NOMO-1 (cell line): Measurements from ENCODE around the gene MAGI2.

Experiments
- DNase-seq, 2 experiments: peaks; one replicate each; lab custom pipeline; 2025; ENCODE audit not compliant: unreplicated experiment in 2 of 2; lab: John Stamatoyannopoulos, UW

MAGI2 gene

DNA sequence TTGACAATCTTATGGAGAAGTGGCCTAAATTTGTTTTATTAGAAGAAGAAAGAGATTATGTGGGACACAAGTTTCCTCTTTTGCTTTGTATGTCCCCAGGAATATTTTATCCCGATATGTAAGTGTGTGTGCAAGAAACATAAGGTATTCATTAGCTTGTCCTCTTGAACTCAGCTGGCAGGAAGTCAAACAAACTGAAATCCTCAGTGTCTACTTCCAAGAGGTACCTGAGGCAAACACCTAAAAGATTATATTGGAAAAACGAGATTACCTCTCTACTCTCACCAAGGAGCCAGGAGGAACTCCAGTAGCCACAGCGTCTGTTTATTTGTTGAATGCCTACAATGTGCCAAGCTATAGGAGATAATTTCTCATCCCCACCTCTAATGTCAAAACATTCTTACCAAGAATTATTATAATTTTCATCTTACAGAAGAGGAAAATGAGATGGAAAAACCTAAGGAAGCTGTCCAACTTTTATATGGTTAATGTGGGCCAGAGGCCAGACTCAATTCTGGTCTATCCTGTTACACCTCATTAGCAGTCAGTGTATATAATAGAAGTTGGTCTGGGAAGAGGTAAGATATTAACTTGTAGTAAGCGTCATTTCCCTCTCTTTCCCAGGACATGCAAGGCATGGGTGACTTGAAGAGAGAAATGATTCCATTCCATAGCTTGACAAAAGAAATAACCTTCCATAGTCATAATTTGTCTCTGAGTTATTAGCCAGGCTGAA lies 692.7 kb downstream of the MAGI2 start:
- no peak for DNase-seq

DNA sequence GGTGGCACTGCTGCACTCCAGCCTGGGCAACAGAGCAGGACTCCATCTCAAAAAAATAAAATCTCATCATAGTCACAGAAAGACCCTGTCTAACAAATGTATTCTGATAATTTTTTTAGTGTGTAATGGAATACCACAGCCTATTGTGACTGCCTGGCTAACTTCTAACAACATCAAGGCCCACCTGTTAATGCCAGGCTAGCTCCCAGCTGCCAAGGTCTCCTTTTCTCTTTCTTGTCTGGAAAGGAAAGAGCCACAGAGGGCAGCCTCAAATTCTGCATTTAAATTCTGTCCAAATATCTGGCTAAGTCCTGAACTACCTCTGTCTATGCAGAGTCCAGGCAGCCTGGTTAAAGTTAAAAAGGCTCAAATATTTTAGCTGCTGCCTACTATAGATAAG lies 700.9 kb downstream of the MAGI2 start:
- DNase-seq: no peak

DNA sequence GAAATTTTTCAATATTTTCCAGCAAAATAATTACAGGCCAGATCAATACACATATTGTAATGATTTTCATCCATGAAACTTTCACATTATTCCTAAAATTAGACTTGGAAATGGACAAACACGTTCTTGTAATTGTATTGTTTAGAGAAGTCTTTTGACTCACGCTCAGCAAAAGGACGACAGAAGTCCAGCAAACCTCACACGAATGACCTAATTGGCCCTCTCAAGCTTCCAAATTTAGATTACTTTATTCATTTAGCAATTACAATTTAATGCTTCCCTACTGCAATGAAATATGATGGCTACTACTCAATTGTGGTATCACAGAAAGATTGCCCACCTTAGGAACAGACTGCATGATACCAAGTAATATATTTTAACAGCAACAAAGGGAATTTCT lies 702.2 kb downstream of the MAGI2 start:
- DNase-seq: no peak

DNA sequence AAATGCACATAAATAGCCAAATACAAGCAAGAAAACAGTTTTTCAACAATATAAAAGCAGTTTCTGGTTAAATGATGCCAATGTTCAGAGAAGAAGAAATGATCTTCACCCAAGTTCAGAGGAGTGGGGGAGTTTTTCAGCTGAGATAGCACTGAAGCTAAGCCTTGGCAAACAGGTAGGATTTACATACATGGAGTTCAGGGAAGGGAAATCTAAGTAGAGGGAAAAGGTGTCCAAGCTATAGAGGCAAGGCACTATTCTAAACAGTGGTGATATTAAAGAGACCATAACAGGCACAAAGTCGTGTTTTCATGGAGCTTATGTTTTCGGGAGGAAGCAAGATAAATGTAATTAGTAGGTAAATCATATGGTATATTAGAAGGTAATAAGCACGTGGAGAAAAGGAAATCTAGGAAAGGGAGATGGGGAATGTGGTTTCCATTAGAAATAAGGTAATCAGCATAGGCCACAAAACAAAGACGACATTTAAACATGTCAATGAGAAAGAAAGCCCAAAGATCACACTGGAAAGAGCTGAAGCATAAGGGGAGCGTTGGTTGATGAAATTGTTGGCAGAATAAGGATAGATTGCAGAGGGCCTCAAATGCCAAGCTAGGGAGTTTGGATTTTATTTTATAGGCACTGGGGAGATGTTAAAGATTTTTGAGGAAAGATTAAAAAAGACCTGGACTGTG lies 704.3 kb downstream of the MAGI2 start:
- DNase-seq: no peak

DNA sequence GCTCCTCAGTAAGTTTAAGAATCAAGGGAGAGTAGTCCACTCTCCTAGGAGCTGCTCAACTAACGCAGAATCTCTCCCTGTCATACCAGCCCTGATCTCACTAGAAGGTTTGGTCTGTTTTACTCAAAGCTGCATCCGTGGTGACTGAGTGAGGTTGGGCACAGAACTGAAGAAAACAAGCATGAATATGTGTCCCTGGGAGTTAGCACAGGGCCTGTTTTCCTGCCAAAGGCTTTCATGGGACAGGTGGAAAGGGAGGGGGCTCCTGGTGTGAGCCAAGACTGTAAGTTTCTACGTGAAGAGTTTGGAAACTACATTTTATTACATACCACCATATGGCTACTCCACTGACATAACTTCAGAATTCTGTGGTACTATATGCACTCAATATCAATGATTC lies 705.9 kb downstream of the MAGI2 start:
- DNase-seq: no peak

DNA sequence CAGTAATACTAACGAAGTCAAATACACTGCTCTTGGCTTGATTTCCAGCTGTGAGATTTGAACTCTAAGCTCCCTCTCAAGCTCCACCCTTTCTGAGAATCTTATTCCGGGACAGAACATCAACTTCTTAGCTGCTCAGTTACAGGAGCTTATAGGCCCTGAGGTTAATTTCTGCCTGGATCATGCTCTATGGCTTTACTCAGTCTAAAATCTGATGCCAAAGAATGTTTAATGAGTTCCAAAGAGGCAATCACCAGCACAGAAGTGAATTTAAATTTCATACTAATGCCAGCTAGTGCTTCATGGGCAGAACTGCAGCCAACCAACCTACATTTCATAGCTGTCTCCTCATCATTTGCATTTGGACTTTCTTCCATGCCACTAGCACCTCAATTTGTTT lies 707.2 kb downstream of the MAGI2 start:
- no peak for DNase-seq

DNA sequence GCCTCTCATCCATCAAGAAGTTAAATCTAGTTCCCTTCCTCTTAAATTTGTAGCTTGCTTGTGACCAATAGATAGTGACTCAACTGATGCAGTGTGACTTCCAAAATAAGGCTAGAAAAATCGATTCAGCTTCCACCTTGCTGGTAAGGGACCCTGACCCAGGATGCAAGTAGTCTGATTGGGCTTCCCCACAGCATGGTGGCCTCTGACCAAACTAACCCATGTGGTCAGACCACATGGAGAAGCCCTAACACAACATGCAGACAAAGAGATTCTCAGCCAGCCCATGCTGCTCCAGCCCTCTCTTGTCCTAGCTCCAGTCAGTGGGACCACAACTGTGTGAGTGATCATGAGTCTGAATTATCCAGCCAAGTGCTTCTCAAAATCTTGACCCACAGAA lies 710.8 kb downstream of the MAGI2 start:
- DNase-seq: no peak

DNA sequence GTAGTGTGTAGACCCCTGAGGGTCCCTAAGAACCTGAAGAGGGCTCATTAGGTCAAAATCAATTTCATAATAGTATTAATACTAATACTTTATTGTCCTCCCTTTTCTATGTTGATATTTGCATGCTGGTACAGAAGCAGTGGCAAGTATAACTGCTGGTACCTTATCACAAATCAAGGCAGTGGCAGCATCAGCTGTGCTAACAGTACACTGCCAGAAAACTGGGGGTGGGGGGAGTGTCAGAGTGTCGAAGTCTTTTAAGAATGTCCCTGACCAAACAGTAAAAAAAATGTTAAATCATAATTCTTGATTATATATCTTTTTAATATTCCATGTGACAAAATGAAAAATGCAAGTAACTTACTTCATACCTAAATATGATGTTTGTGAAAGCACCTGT lies 716.9 kb downstream of the MAGI2 start:
- DNase-seq: no peak

DNA sequence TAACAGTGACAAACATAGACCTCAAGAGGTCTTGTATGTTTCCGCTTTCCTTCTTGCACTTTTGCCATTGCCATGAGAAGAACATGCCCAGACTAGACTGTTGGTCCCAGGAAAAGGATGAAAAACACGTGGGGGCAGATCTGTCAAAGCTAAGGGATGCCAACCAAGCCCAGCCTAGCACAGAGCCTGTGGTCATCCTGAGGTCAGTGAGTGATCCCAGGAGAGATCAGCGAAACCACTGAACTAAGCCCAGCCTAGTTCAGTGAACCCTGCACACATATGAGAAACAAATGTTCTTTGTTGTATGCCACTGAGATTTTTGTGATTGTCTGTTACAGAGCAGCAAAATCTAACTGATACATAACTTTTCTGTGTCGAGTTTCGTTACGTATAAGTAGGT lies 718.8 kb downstream of the MAGI2 start:
- no peak for DNase-seq

DNA sequence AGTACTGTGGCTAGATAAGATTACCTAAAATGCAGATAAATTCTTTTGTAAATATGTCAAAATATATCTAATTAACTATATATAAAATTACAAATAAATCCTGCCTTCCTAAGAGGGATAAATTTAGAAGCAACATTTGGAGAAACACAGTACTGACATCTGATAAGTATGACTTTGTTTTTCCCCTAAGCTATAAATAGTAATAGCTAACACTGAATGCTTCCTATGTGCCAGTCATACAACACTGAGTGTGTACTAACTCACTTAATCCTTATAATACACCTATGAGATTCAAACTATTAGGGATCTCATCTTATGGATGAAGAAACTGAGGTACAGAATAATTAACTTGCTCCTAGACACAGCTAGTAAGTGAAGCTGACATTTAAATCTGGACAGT lies 733.4 kb downstream of the MAGI2 start:
- no peak for DNase-seq

DNA sequence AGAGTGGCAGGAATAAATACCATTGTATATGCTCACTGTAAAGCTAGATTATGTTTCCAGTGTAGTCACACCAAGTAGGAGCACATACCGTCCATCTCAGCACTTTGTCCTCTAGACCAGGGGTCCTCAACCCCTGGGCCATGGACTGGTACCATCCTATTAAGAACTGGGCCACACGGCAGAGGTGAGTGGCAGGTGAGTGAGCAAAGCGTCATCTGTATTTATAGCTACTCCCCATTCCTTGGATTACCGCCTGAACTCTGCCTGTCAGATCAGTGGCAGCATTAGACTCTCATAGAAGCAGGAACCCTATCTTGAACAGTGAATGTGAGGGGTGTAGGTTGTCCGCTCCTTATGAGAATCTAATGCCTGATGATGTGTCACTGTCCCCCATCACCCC lies 735.3 kb downstream of the MAGI2 start:
- no peak for DNase-seq

DNA sequence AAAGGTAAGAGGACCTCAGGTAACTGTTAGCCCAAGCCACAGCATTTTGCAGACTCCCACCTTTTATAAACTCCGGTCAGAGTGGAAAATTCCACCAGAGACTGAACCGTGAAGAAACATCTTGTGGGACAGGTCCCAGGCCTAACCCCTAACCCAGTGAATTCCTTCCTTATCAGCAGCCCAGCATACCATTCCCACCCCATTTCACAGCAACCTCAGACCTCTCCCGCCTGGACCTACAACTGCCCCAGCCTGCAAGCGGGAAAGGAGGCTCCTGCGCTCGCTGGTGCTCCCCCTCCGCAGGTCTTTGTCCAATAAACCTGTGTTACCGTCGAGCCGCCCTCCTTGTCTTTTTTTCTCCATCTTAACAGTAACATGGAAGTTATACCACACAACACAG lies 736.6 kb downstream of the MAGI2 start:
- DNase-seq: no peak

DNA sequence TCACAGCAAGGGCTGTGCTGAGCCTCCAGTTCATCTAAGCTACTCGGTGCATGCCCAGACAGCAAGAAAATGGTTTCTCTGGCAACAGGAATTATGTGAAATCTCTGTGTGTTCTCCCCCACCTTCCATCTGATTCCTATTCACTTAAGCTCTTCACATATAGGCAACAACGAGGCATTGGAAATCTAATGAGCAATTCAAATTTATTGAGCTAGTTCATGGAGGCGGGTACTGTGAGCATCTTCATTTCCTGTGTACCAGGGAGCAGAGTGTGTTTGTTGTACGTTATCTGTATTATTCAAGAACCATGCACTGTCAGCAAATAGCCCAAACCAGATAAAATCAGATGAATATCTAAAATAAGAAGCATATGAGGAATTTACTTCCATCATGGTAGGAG lies 739.1 kb downstream of the MAGI2 start:
- DNase-seq: no peak

DNA sequence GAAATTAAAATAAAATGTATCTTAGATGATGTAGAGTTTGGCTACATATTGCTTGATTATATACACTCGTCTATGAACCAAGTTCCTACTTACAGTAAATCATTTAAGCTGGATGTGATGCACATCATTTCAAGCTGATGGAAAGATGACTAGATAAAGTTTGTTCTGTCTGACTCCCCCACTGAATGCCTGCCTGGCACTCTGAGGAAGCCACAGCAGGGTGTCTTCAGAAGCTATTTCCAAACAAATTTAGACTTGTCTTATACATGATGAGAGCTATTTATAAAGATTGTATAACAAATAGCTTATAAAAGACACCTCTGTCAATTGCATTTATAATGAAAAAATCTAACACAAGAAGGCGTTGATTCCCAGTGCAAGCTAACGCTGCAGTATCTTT lies 741.4 kb downstream of the MAGI2 start:
- no peak for DNase-seq

DNA sequence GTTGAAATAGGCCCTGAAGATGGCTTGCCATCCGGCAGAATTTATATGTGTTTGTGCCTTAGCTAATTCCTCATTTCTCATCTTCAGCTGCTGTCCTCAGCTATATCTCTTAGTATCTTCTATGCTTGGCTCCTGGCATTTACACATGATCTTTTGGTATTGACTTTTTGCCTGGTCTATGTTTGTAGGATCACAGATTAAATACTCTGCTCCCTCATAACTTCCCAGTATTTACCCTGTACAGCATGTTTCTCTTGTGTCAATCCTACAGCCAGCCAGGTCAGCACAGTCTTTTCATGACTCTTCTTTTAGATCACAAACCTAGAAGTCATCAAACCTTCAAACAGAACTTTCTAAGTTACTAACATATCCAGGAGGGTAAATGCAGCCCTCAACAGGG lies 743.8 kb downstream of the MAGI2 start:
- no peak for DNase-seq

DNA sequence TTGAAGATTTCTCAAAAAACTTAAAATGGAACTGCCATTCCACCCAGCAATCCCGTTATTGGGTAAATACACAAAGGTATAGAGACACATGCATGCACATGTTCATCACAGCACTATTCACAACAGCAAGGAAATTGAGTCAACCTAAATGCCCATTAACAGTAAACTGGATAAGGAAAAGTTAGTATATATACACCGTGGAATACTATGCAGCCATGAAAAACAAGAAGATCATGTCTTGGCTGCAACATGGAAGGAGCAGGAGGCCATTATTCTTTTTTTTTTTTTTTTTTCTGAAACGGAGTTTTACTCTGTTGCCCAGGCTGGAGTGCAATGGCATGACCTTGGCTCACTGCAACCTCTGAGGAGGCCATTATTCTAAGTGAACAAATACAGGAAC lies 749.0 kb downstream of the MAGI2 start:
- no peak for DNase-seq

DNA sequence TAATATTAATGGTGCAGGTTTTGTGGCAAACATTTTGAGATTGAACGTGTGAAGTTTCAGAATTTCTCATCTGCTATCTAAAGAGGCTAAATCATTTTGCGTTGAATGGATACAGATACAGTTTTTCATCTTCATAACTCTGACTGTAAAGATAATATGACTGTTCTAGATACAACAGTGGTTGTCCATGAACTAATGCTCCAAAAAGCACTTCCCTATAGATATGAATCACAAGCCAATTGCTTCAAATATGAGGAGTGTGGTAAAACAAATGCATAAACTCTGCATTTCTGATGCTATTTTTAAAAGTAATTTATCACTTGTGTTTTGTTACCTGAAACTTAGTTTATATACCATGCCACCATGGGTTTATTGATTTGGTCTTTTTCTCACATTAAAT lies 750.1 kb downstream of the MAGI2 start:
- DNase-seq: no peak

DNA sequence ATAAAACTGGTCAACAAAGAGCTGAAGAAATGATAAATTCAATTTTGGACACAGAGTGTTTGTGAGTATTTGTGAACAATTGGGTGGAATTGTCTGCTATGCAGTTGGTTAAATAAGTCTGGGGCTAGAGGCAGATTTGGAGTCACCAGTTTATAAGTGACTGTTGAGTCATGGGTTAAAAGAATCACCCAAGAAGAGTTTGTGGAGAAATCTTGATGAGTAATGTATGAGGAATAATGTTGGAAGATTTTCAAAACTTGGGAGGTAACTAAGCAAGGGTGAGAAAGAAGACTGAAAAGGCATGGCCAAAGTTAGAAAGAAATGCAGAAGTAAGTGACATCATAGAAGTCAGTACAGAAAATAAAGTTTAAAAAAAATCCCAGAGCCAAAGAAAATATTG lies 750.7 kb downstream of the MAGI2 start:
- no peak for DNase-seq

DNA sequence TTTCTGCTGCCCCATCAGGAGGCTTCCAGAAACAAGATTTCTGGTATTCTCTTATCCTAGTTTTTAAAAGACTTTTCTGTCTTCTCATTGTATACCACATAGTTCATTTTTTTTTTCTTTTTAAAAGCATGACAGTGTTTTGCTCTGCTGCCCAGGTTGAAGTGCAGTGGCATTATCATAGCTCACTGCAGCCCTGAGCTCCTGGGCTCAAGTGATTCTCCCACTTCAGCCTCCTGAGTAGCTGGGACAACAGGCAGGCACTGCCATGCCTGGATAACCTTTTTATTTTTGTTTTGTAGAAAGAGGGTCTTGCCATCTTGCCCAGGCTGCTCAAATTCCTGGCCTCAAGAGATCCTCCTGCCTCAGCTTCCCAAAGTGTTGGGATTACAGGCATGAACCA lies 757.6 kb downstream of the MAGI2 start:
- no peak for DNase-seq

DNA sequence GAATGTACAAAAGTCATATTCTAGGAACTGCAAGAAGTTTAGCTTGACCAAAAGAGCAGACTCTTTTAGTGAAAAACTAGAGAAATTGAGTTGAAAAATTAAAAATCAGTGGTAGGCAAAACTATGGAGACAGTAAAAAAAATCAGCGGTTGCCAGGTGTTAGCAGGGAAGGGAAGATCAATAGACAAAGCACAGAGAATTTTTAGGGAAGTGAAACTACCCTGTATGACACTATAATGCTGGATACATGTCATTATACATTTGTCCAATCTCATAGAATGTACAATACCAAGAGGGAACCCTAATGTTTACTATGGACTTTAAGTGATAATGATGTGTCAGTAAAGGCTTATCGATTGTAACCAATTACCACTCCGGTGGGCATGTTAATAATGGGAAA lies 761.9 kb downstream of the MAGI2 start:
- peak; percentile 34 to 58 for DNase-seq

DNA sequence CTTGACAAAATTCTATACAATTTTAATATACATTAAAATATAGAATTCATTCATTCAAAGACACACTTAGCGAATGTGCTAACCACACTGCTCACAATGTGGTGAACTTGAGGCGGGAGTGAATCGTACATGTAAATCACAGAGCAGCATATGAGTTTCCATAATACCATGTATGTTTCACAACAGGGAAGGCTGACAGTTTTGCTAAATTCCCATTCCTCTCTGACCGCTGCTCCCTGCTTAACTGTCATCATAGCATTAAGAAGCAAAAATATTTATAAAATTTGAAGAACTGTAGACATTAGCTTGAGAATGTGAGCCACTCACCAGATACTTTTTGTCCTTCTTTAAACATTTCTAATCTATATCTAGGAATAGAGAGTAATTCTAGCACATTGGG lies 763.3 kb downstream of the MAGI2 start:
- no peak for DNase-seq

DNA sequence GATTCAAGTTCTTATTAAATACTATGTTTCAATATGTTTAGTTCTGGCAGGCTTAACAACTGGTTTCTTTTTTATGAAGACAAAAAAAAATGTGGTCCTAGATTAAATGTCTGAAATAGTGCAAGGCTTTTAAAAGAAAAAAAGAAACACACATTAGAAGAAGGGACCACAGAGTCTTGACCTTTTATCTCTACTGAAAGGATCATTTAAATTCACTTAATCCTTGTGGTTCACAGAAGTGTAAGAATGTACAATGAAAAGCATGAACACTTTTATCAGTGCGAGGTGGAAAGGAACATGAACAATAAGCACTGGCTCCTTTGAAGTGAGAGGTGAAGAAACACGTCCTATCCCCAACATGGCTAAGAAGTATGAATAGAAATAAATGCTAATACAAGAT lies 765.1 kb downstream of the MAGI2 start:
- no peak for DNase-seq

DNA sequence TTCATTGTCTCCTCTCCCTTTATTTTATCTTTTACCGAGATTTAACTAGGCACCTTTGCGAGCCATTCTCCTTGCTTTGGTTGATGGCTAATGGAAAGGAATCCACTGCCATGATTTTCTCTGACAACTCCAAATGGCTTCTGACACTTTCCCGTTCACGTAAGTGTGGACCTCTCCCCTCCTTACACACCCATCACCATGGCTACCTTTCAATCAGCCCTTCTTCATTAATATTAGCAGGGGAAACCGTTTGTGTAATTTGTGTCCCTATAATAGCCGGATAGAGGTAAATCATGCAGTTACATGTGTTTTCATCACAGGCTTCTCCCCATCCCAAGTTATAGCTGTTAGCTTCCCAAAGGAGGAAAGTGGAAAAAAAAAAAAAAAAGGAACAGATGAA lies 767.3 kb downstream of the MAGI2 start:
- no peak for DNase-seq
